GM12891 (cell line): ENCODE results near the gene ADGRG2.

ENCODE experiments used
- POLR2A ChIP-seq: IDR thresholded peaks from 2 replicates; pipeline ENCODE4 v1.6.1; 2011; ENCODE audit warnings: low read depth, low read length, control low read depth
- POU2F2 ChIP-seq: IDR thresholded peaks from 2 replicates; pipeline ENCODE4 v1.6.1; 2011; ENCODE audit warnings: low read depth, mild to moderate bottlenecking, control low read depth, low read length, moderate library complexity

DNA sequence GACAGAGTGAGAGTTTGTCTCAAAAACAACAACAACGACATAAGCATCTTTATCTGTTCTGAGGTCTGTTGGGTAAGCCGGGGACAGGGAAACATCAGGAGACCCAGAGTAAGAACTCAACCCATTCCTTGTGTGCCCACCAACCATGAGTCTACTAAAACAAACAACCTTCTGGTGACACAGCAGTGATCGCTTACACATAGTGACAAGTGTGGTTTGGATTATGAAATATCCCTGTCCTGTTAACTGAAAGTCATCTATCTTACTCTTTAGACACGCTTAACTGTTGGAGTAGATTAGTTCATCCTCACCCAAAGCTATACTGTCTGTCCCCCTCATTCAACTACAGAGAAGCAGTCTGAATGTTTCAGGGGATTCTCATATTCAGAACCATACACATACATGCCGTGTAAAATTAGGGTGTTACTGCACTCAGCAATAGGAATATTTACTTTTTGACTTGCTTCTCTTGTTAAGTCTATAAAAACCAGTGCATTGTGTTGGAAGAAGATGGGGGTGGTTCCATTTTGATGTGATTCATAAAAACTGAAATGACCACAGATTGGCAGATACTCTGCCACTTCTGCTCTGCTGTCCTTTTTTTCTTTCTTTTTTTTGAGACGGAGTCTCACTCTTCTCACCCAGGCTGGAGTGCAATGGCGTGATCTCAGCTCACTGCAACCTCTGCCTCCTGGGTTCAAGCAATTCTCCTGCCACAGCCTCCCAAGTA lies 165.8 kb downstream of the ADGRG2 start:
- TF ChIP-seq POU2F2: no peak
- TF ChIP-seq POLR2A: no peak
